H1 (cell line): ENCODE results near the gene LIPA.

Experiments
- BACH1 ChIP-seq: IDR thresholded peaks from 2 replicates; pipeline ENCODE4 v1.6.1; 2012; ENCODE audit warnings: low read length, improper control_type of control experiment
- CHD2 ChIP-seq: IDR thresholded peaks from 2 replicates; pipeline ENCODE4 v1.6.1; 2012; ENCODE audit warnings: low read length, improper control_type of control experiment
- EZH2 ChIP-seq: fragments of 200-600 bp; sonication (generic); IDR thresholded peaks from 2 replicates; pipeline ENCODE4 v1.7.1; 2012; ENCODE audit warnings: low read depth, mild to moderate bottlenecking, moderate library complexity, low read length, inconsistent platforms; ENCODE audit not compliant: severe bottlenecking
- SIN3A ChIP-seq, 2 experiments: IDR thresholded peaks in 1 of 2; conservative IDR thresholded peaks in 1 of 2; 2 replicates each; pipeline ENCODE4 v1.6.1; 2011 to 2012; ENCODE audit warnings: low read length in 2 of 2, improper control_type of control experiment in 1 of 2, low read depth in 1 of 2, mild to moderate bottlenecking in 1 of 2
- SRF ChIP-seq: IDR thresholded peaks from 2 replicates; pipeline ENCODE4 v1.6.1; 2011; ENCODE audit warnings: mild to moderate bottlenecking, low read depth, low read length, moderate library complexity
- TF ChIP-seq, protein P1 (sequence below), 3 experiments: IDR thresholded peaks; 1 replicate in 2 of 3; 2 replicates in 1 of 3; pipeline versions ENCODE4 v1.5.1 to v1.6.1; 2011; ENCODE audit warnings: low read length in 3 of 3, mild to moderate bottlenecking in 3 of 3, inconsistent platforms in 2 of 3, low read depth in 1 of 3, moderate library complexity in 1 of 3; ENCODE audit not compliant: insufficient read depth in 1 of 3; ENCODE audit errors: control extremely low read depth in 1 of 3

DNA sequence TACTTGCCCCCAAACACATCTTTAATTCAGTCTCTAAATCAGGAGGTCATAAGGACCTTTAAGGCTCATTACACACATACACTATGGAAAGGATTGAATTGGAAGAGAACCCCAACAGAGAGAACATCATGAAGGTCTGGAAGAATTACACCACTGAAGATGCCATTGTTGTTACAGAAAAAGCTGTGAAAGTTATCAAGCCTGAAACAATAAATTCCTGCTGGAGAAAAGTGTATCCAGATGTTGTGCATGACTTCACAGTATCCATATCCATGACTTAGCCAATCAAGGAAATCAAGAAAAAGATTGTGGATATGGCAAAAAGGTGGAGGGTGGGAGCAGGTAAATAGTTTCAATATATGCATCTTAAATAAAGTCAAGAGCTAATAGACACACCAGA, 13.7 kb downstream of the LIPA start:
- TF ChIP-seq, protein P1, sequence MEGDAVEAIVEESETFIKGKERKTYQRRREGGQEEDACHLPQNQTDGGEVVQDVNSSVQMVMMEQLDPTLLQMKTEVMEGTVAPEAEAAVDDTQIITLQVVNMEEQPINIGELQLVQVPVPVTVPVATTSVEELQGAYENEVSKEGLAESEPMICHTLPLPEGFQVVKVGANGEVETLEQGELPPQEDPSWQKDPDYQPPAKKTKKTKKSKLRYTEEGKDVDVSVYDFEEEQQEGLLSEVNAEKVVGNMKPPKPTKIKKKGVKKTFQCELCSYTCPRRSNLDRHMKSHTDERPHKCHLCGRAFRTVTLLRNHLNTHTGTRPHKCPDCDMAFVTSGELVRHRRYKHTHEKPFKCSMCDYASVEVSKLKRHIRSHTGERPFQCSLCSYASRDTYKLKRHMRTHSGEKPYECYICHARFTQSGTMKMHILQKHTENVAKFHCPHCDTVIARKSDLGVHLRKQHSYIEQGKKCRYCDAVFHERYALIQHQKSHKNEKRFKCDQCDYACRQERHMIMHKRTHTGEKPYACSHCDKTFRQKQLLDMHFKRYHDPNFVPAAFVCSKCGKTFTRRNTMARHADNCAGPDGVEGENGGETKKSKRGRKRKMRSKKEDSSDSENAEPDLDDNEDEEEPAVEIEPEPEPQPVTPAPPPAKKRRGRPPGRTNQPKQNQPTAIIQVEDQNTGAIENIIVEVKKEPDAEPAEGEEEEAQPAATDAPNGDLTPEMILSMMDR (IDR thresholded peaks at IDR 0.05; ENCODE audit: control extremely low read depth in 1 of 3, insufficient read depth in 1 of 3, low read depth in 1 of 3, low read length in 3 of 3), result no peak
- TF ChIP-seq BACH1, result no peak
- TF ChIP-seq SRF, result no peak
- no peak for TF ChIP-seq CHD2
- no peak for TF ChIP-seq SIN3A (conservative IDR thresholded peaks at IDR 0.05 in 1 of 2, IDR thresholded peaks at IDR 0.05 in 1 of 2; ENCODE audit: low read depth in 1 of 2, low read length in 2 of 2)
- no peak for TF ChIP-seq EZH2
